Thyroid gland (tissue), 4 donors: ENCODE measurements around the gene RPL7A.

ENCODE experiments used
- POLR2A ChIP-seq, 2 donors: fragments of 450-650 bp; IDR thresholded peaks; one replicate each; pipeline ENCODE4 v1.6.1; 2017; ENCODE audit warnings: antibody characterized with exemption in 2 of 2, mild to moderate bottlenecking in 2 of 2, moderate library complexity in 1 of 2
- TF ChIP-seq, protein P1 (sequence below), 6 experiments: fragments of 200-600 bp in 3 of 6; fragments of 450-650 bp in 3 of 6; sonication (generic) in 3 of 6; IDR thresholded peaks; one replicate each; pipeline ENCODE4 v1.5.1; 2016 to 2019; ENCODE audit warnings: antibody characterized with exemption in 6 of 6, mild to moderate bottlenecking in 2 of 6, inconsistent platforms in 1 of 6, moderate library complexity in 1 of 6

DNA sequence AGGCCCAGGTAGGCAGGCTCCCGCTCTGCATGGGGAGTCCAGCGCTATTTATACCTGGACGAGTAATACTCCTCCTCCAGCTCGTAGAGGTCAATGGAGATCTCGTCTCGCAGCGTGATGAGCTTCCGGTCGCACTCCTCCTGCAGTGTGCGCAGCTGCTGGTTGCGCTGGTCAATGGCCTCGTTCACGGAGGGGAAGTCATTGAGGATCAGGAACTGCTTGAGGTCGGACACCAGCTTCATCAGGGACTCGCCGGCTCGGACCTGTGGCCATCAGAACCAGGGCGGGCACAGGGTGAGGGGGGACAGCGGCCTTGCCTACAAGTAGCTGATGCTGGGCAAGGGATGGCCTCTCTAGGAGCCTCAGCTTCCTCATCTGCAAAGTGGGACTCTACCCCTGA lies 3.9 kb upstream of the RPL7A start:
- TF ChIP-seq, protein P1, sequence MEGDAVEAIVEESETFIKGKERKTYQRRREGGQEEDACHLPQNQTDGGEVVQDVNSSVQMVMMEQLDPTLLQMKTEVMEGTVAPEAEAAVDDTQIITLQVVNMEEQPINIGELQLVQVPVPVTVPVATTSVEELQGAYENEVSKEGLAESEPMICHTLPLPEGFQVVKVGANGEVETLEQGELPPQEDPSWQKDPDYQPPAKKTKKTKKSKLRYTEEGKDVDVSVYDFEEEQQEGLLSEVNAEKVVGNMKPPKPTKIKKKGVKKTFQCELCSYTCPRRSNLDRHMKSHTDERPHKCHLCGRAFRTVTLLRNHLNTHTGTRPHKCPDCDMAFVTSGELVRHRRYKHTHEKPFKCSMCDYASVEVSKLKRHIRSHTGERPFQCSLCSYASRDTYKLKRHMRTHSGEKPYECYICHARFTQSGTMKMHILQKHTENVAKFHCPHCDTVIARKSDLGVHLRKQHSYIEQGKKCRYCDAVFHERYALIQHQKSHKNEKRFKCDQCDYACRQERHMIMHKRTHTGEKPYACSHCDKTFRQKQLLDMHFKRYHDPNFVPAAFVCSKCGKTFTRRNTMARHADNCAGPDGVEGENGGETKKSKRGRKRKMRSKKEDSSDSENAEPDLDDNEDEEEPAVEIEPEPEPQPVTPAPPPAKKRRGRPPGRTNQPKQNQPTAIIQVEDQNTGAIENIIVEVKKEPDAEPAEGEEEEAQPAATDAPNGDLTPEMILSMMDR (IDR thresholded peaks at IDR 0.05): no peak
- no peak for TF ChIP-seq POLR2A (IDR thresholded peaks at IDR 0.05)
